Peyer's patch (tissue), 4 donors: ENCODE measurements around the gene CPA5.

Experiments
- POLR2A ChIP-seq, 2 donors: fragments of 450-650 bp; IDR thresholded peaks; one replicate each; pipeline ENCODE4 v1.5.1; 2017; ENCODE audit warnings: antibody characterized with exemption in 2 of 2, mild to moderate bottlenecking in 2 of 2, moderate library complexity in 2 of 2
- TF ChIP-seq, protein P1 (sequence below), 6 experiments: fragments of 450-650 bp in 4 of 6; fragments of 200-600 bp in 2 of 6; sonication (generic) in 1 of 6; IDR thresholded peaks; one replicate each; pipeline ENCODE4 v1.5.1; 2017 to 2019; ENCODE audit warnings: antibody characterized with exemption in 6 of 6, mild to moderate bottlenecking in 3 of 6, moderate library complexity in 1 of 6

DNA sequence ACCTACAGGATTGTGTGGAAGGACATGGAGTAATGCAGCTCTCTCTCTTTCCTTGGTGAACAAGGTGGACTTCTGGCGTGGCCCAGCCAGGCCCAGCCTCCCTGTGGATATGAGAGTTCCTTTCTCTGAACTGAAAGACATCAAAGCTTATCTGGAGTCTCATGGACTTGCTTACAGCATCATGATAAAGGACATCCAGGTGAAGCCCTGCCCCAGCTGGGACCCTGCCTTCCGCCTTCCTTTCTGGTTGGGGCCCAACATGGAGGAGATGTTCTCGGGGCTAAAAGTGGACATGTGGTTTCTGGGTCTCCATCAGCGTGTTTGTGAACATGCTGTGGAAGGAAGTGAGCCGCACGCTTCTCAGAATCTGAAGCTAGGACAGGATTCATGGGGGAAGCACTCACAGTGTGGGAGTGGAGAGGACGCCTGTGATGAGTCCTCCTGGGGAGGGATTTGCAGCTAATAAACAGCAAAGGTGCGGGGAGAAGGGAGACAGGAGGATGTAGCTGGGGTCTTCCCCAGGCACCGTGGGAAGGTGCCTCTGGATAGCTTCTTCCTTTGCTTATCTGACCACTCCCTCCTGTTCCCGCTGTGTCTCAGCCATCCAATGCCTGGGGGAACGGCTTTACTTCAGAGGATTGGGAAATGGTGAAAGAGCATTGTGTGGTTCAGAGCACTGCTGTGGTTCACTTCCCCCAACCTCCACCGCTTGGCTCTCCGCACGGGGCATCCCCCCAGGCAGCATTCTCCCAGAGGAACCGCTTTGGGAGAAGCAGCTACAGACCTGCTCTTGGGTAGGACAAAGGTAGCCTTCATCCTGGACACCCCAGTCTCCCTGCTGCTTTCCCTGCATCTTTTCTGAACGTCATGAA is 5.5 kb downstream of the CPA5 start:
- TF ChIP-seq, protein P1, sequence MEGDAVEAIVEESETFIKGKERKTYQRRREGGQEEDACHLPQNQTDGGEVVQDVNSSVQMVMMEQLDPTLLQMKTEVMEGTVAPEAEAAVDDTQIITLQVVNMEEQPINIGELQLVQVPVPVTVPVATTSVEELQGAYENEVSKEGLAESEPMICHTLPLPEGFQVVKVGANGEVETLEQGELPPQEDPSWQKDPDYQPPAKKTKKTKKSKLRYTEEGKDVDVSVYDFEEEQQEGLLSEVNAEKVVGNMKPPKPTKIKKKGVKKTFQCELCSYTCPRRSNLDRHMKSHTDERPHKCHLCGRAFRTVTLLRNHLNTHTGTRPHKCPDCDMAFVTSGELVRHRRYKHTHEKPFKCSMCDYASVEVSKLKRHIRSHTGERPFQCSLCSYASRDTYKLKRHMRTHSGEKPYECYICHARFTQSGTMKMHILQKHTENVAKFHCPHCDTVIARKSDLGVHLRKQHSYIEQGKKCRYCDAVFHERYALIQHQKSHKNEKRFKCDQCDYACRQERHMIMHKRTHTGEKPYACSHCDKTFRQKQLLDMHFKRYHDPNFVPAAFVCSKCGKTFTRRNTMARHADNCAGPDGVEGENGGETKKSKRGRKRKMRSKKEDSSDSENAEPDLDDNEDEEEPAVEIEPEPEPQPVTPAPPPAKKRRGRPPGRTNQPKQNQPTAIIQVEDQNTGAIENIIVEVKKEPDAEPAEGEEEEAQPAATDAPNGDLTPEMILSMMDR (IDR thresholded peaks at IDR 0.05): no peak
- TF ChIP-seq POLR2A (IDR thresholded peaks at IDR 0.05): no peak
